GM23338 (cell line): ENCODE data around the gene CPE. TPM values are rescaled to one million over a fixed set of nuclear protein-coding genes. Genes with fewer than 3 reads are reported as not detected.

Source experiments
- ATAC-seq: fragments of 200-7000 bp; cut with Tn5 transposase; 3 replicates; pipeline ENCODE4 v1.9.1; 2020
- DNase-seq: peaks from one replicate; pipeline ENCODE4 v3.0.0-alpha.2; 2015; ENCODE audit warnings: low spot score
- H2AFZ ChIP-seq: fragments of 200-600 bp; sonication (generic); 2 replicates; pipeline ENCODE4 v1.8.0; 2016; ENCODE audit warnings: antibody characterized with exemption, mild to moderate bottlenecking, moderate library complexity
- H3F3A ChIP-seq: fragments of 200-600 bp; sonication (generic); replicated peaks from 2 replicates; pipeline ENCODE4 v1.8.0; 2017; ENCODE audit warnings: antibody characterized with exemption, mixed run types, low read depth
- H3K27ac ChIP-seq: fragments of 200-600 bp; sonication (generic); 2 replicates; pipeline ENCODE4 v1.6.1; 2016; ENCODE audit warnings: low read depth
- H3K27me3 ChIP-seq: fragments of 200-600 bp; sonication (generic); 2 replicates; pipeline ENCODE4 v1.8.0; 2016; ENCODE audit warnings: mild to moderate bottlenecking, mixed run types, moderate library complexity; ENCODE audit not compliant: insufficient read depth
- H3K36me3 ChIP-seq: fragments of 200-600 bp; sonication (generic); 2 replicates; pipeline ENCODE4 v1.8.0; 2016; ENCODE audit warnings: mild to moderate bottlenecking; ENCODE audit not compliant: insufficient read depth
- H3K4me1 ChIP-seq: fragments of 200-600 bp; sonication (generic); 2 replicates; pipeline ENCODE4 v1.8.0; 2016; ENCODE audit warnings: mild to moderate bottlenecking, moderate library complexity; ENCODE audit not compliant: insufficient read depth
- H3K4me2 ChIP-seq: fragments of 200-600 bp; sonication (generic); 2 replicates; pipeline ENCODE4 v1.7.1; 2017; ENCODE audit warnings: mixed run types
- H3K4me3 ChIP-seq: fragments of 200-600 bp; sonication (generic); 2 replicates; pipeline ENCODE4 v1.6.1; 2016; ENCODE audit warnings: mixed run types
- H3K79me2 ChIP-seq: fragments of 200-600 bp; sonication (generic); replicated peaks from 2 replicates; pipeline ENCODE4 v1.8.0; 2017; ENCODE audit warnings: mild to moderate bottlenecking; ENCODE audit not compliant: insufficient read depth
- H3K9me2 ChIP-seq: fragments of 200-600 bp; sonication (generic); 2 replicates; pipeline ENCODE4 v1.8.0; 2017; ENCODE audit not compliant: insufficient read depth
- H4K20me1 ChIP-seq: fragments of 200-600 bp; sonication (generic); replicated peaks from 2 replicates; pipeline ENCODE4 v1.8.0; 2017; ENCODE audit warnings: mild to moderate bottlenecking; ENCODE audit not compliant: insufficient read depth
- H3K27ac Mint-ChIP-seq: 2 replicates; pipeline ENCODE4 v1.8.0; 2020; ENCODE audit warnings: inconsistent platforms, mild to moderate bottlenecking, moderate library complexity, mixed read lengths
- H3K27me3 Mint-ChIP-seq: 3 replicates; pipeline ENCODE4 v1.8.0; 2022; ENCODE audit warnings: low read depth, mild to moderate bottlenecking, moderate library complexity, mixed read lengths, inconsistent platforms; ENCODE audit not compliant: insufficient read depth, poor library complexity
- H3K36me3 Mint-ChIP-seq: 3 replicates; pipeline ENCODE4 v1.8.0; 2021; ENCODE audit warnings: low read depth, mild to moderate bottlenecking, inconsistent platforms, moderate library complexity, mixed read lengths
- H3K4me1 Mint-ChIP-seq: 3 replicates; pipeline ENCODE4 v1.8.0; 2020; ENCODE audit warnings: mild to moderate bottlenecking, inconsistent platforms, mixed read lengths
- H3K4me3 Mint-ChIP-seq: 3 replicates; pipeline ENCODE4 v1.8.0; 2021; ENCODE audit warnings: moderate library complexity, mild to moderate bottlenecking, inconsistent platforms, mixed read lengths
- H3K9me3 Mint-ChIP-seq: 3 replicates; pipeline ENCODE4 v1.8.0; 2020; ENCODE audit warnings: moderate library complexity, mild to moderate bottlenecking, inconsistent platforms, mixed read lengths
- CREB1 ChIP-seq: fragments of 250-450 bp; sonication (Bioruptor Pico); IDR thresholded peaks from 2 replicates; pipeline ENCODE4 v1.5.0; 2020; ENCODE audit warnings: low read depth, mild to moderate bottlenecking, moderate library complexity
- CTCF ChIP-seq, 2 experiments: fragments of 200-600 bp in 1 of 2; sonication (generic) in 1 of 2; conservative IDR thresholded peaks; 2 replicates each; pipeline versions ENCODE4 v1.5.1 to v1.6.1; 2016 to 2017; ENCODE audit warnings: antibody characterized with exemption in 2 of 2, low read depth in 2 of 2, mild to moderate bottlenecking in 2 of 2, moderate library complexity in 1 of 2
- ETS1 ChIP-seq: IDR thresholded peaks from 2 replicates; pipeline ENCODE4 v1.6.1; 2016; ENCODE audit warnings: antibody characterized with exemption
- EZH2 ChIP-seq: fragments of 200-600 bp; sonication (generic); IDR thresholded peaks from one replicate; pipeline ENCODE4 v1.8.0; 2017; ENCODE audit warnings: antibody characterized with exemption, mild to moderate bottlenecking, low read depth; ENCODE audit not compliant: unreplicated experiment
- EZH2phosphoT487 ChIP-seq: fragments of 200-600 bp; sonication (generic); IDR thresholded peaks from one replicate; pipeline ENCODE4 v1.8.1; 2018; ENCODE audit warnings: antibody characterized with exemption; ENCODE audit not compliant: unreplicated experiment
- JUNB ChIP-seq: IDR thresholded peaks from one replicate; pipeline ENCODE4 v1.6.1; 2016; ENCODE audit warnings: antibody characterized with exemption; ENCODE audit not compliant: unreplicated experiment
- NANOG ChIP-seq: IDR thresholded peaks from 2 replicates; pipeline ENCODE4 v1.6.1; 2016; ENCODE audit warnings: antibody characterized with exemption, borderline replicate concordance
- POLR2AphosphoS5 ChIP-seq: IDR thresholded peaks from 2 replicates; pipeline ENCODE4 v1.6.1; 2016; ENCODE audit warnings: antibody characterized with exemption, low read depth
- REST ChIP-seq: IDR thresholded peaks from one replicate; pipeline ENCODE4 v1.6.1; 2018; ENCODE audit warnings: antibody characterized with exemption; ENCODE audit not compliant: unreplicated experiment
- STAT1 ChIP-seq: IDR thresholded peaks from one replicate; pipeline ENCODE4 v1.6.1; 2016; ENCODE audit warnings: antibody characterized with exemption; ENCODE audit not compliant: unreplicated experiment
- ZNF114 ChIP-seq: fragments of 250-450 bp; sonication (Bioruptor Pico); IDR thresholded peaks from 2 replicates; pipeline ENCODE4 v1.5.0; 2020; ENCODE audit warnings: mild to moderate bottlenecking, moderate library complexity
- ZNF331 ChIP-seq: fragments of 250-450 bp; sonication (Bioruptor Pico); IDR thresholded peaks from 2 replicates; pipeline ENCODE4 v1.5.0; 2020; ENCODE audit warnings: low read depth, mild to moderate bottlenecking, moderate library complexity
- ZNF462 ChIP-seq: fragments of 250-450 bp; sonication (Bioruptor Pico); IDR thresholded peaks from 2 replicates; pipeline ENCODE4 v1.5.0; 2020; ENCODE audit warnings: mild to moderate bottlenecking, moderate library complexity
- polyA plus RNA-seq: library from polyadenylated mRNA; unstranded; fragments of >200 nt; fragmentation: Nextera tagmentation; extraction: Ambion mirVana; gene quantifications from 2 replicates; pipeline ENCODE4 v1.2.1, GENCODE V29; 2016
- total RNA-seq: library from RNA; depleted of rRNA; stranded (reverse); fragments of >200 nt; shearing (Covaris generic); gene quantifications from 2 replicates; pipeline ENCODE4 v1.2.3, GENCODE V29; 2014

The CPE gene
- total and polyA plus RNA-seq, 2 experiments from 2014 or later = 10.3 to 16.5 TPM

- Histone ChIP-seq H3K4me1 (peaks cover 12% of the 10 kb centered on the region), H3K4me3 (no peak overlapping the region), H3K9me2 (no peaks in the 10 kb centered on the region; the same call in 1 of the 2 replicates), H3K27me3 (no peaks in the 10 kb centered on the region), H4K20me1 (no peaks in the 10 kb centered on the region), H2AFZ (no peak overlapping the region), H3K4me2 (no peak overlapping the region), H3K27ac (no peak overlapping the region), H3K79me2 (no peaks in the 10 kb centered on the region), H3F3A (no peaks in the 10 kb centered on the region), H3K36me3 (no peaks in the 10 kb centered on the region)
- H3K36me3 Mint-ChIP-seq = no peaks in the 10 kb centered on the region
- no peak overlapping the region for H3K27ac Mint-ChIP-seq
- H3K27me3 Mint-ChIP-seq = no peaks in the 10 kb centered on the region
- H3K4me1 Mint-ChIP-seq = peaks cover 16% of the 10 kb centered on the region
- no peak for TF ChIP-seq EZH2
- no peak for TF ChIP-seq REST
- no peak for TF ChIP-seq EZH2phosphoT487
- no peak for TF ChIP-seq POLR2AphosphoS5
- TF ChIP-seq CREB1 (CRISPR knock-in tag) = no peak
- TF ChIP-seq CTCF (conservative IDR thresholded peaks at IDR 0.05; ENCODE audit: low read depth in 2 of 2) = no peak
- TF ChIP-seq STAT1 = no peak
- no peak for TF ChIP-seq ETS1
- no peak for TF ChIP-seq JUNB
- no peak for TF ChIP-seq ZNF462 (CRISPR knock-in tag)
- no peak for TF ChIP-seq ZNF331 (CRISPR knock-in tag)
- TF ChIP-seq NANOG = no peak
- no peak for TF ChIP-seq ZNF114 (CRISPR knock-in tag)
- no peak overlapping the region for H3K4me3 Mint-ChIP-seq
- ATAC-seq = no peak
- H3K9me3 Mint-ChIP-seq = no peaks in the 10 kb centered on the region; the same call in 2 of the 3 replicates
- no peak for DNase-seq
Observed at GRCh38 chr4:165369522-165369921, 9.3 kb upstream of the CPE start.
